Measurements from ENCODE around the gene RAI1.

Gene RAI1

GRCh38 chr17:17836250-17836817 lies 155.1 kb downstream of the RAI1 start:
- peak; percentile 99 for DNase-seq

- peak; percentile 78 to 83 for DNase-seq
Measured at GRCh38 chr17:17836818-17837379, 155.6 kb downstream of the RAI1 start, which contains the start of gene SREBF1. SREBF1 (minus strand) TSS chr17:17836986; CDS start chr17:17836817, 169 bp downstream.

GRCh38 chr17:17837380-17837821 lies 156.1 kb downstream of the RAI1 start:
- DNase-seq, result no peak

- DNase-seq, result no peak
Measured at GRCh38 chr17:17837966-17838962, 157.0 kb downstream of the RAI1 start.

- DNase-seq, result peak; percentile 87 to 91
Measured at GRCh38 chr17:17839791-17840707, 158.8 kb downstream of the RAI1 start.

- DNase-seq, result no peak
Measured at GRCh38 chr17:17840751-17841591, 159.7 kb downstream of the RAI1 start.

- DNase-seq, result no peak
Measured at GRCh38 chr17:17841601-17842025, 160.4 kb downstream of the RAI1 start.

GRCh38 chr17:17842111-17842876 lies 161.0 kb downstream of the RAI1 start:
- no peak for DNase-seq

GRCh38 chr17:17843096-17843495 lies 161.8 kb downstream of the RAI1 start:
- no peak for DNase-seq

- DNase-seq, result no peak
Measured at GRCh38 chr17:17844079-17844478, 162.8 kb downstream of the RAI1 start.

- DNase-seq, result no peak
Measured at GRCh38 chr17:17844500-17844899, 163.2 kb downstream of the RAI1 start.

GRCh38 chr17:17845046-17845775 lies 164.0 kb downstream of the RAI1 start:
- no peak for DNase-seq

- DNase-seq, result no peak
Measured at GRCh38 chr17:17846003-17846402, 164.7 kb downstream of the RAI1 start.

- no peak for DNase-seq
Measured at GRCh38 chr17:17846645-17847044, 165.4 kb downstream of the RAI1 start.

- no peak for DNase-seq
Measured at GRCh38 chr17:17847118-17847689, 165.9 kb downstream of the RAI1 start.

- no peak for DNase-seq
Measured at GRCh38 chr17:17847726-17848125, 166.5 kb downstream of the RAI1 start.

- DNase-seq, result no peak
Measured at GRCh38 chr17:17848311-17849082, 167.2 kb downstream of the RAI1 start.

GRCh38 chr17:17849147-17849820 lies 168.0 kb downstream of the RAI1 start:
- peak; percentile 89 to 92 for DNase-seq
